GM18519 (cell line): Measurements from ENCODE around the gene BAZ2B.
A peak's percentile ranks its signal among the peaks of the same experiment; 100 is the strongest.
"Not testable (repeated sequence)": the region's sequence is repeated elsewhere in the genome, so short reads cannot be mapped to it uniquely, and the experiment has no call there.

Experiments
- ATAC-seq: cut with Tn5 transposase; IDR thresholded peaks from one replicate; pipeline ENCODE4 v1.9.1; 2021; ENCODE audit warnings: mild to moderate bottlenecking, moderate library complexity; ENCODE audit not compliant: unreplicated experiment, low FRiP score

The BAZ2B gene

GRCh38 chr2:159545085-159545484 lies 71.3 kb downstream of the BAZ2B start:
- ATAC-seq: no peak

GRCh38 chr2:159542101-159542500 lies 74.2 kb downstream of the BAZ2B start:
- no peak for ATAC-seq

- no peak for ATAC-seq
Measured at GRCh38 chr2:159539701-159540100, 76.6 kb downstream of the BAZ2B start.

- no peak for ATAC-seq
Measured at GRCh38 chr2:159538801-159539200, 77.5 kb downstream of the BAZ2B start.

- not testable (repeated sequence) for ATAC-seq
Measured at GRCh38 chr2:159535261-159535660, 81.1 kb downstream of the BAZ2B start.

- no peak for ATAC-seq
Measured at GRCh38 chr2:159531475-159531874, 84.9 kb downstream of the BAZ2B start.

- no peak for ATAC-seq
Measured at GRCh38 chr2:159526433-159526832, 89.9 kb downstream of the BAZ2B start.

GRCh38 chr2:159525012-159525411 lies 91.3 kb downstream of the BAZ2B start:
- no peak for ATAC-seq

- ATAC-seq: no peak
Measured at GRCh38 chr2:159521272-159521671, 95.1 kb downstream of the BAZ2B start.

- ATAC-seq: no peak
Measured at GRCh38 chr2:159518321-159519005, 97.9 kb downstream of the BAZ2B start.

GRCh38 chr2:159516241-159516758 lies 100.0 kb downstream of the BAZ2B start:
- peak; percentile 71 for ATAC-seq

GRCh38 chr2:159515441-159515840 lies 100.9 kb downstream of the BAZ2B start:
- no peak for ATAC-seq

- ATAC-seq: no peak
Measured at GRCh38 chr2:159513745-159514144, 102.6 kb downstream of the BAZ2B start.

- ATAC-seq: no peak
Measured at GRCh38 chr2:159508140-159508539, 108.2 kb downstream of the BAZ2B start.

GRCh38 chr2:159506764-159507440 lies 109.4 kb downstream of the BAZ2B start:
- ATAC-seq: no peak

GRCh38 chr2:159506202-159506601 lies 110.1 kb downstream of the BAZ2B start:
- no peak for ATAC-seq

- no peak for ATAC-seq
Measured at GRCh38 chr2:159505196-159505595, 111.2 kb downstream of the BAZ2B start.

- no peak for ATAC-seq
Measured at GRCh38 chr2:159501743-159502142, 114.6 kb downstream of the BAZ2B start.

- no peak for ATAC-seq
Measured at GRCh38 chr2:159497847-159498246, 118.5 kb downstream of the BAZ2B start.

GRCh38 chr2:159497256-159497655 lies 119.1 kb downstream of the BAZ2B start:
- ATAC-seq: no peak

- no peak for ATAC-seq
Measured at GRCh38 chr2:159489476-159489875, 126.9 kb downstream of the BAZ2B start.

GRCh38 chr2:159484532-159484931 lies 131.8 kb downstream of the BAZ2B start:
- ATAC-seq: no peak
